Coronary artery (tissue), 2 donors: ENCODE data around the gene TM4SF4.

Experiments used
- DNase-seq: peaks from one replicate; pipeline ENCODE4 v3.0.0-alpha.2; 2017; ENCODE audit warnings: low spot score
- H3K27ac ChIP-seq, 2 donors: fragments of 200-600 bp; sonication (generic); one replicate each; pipeline ENCODE4 v1.5.1; 2016 to 2019
- H3K4me3 ChIP-seq: fragments of 200-600 bp; sonication (generic); 2 replicates; pipeline ENCODE4 v1.5.1; 2016; ENCODE audit warnings: mild to moderate bottlenecking, moderate library complexity
- TF ChIP-seq, protein P1 (sequence below): fragments of 200-600 bp; sonication (generic); IDR thresholded peaks from one replicate; pipeline ENCODE4 v1.5.1; 2019; ENCODE audit warnings: antibody characterized with exemption

The TM4SF4 gene

GRCh38 chr3:149510480-149510879, 36.0 kb downstream of the TM4SF4 start:
- Histone ChIP-seq H3K4me3 (no peak overlapping the region), H3K27ac (no peak overlapping the region)
- DNase-seq = no peak
- TF ChIP-seq, protein P1, sequence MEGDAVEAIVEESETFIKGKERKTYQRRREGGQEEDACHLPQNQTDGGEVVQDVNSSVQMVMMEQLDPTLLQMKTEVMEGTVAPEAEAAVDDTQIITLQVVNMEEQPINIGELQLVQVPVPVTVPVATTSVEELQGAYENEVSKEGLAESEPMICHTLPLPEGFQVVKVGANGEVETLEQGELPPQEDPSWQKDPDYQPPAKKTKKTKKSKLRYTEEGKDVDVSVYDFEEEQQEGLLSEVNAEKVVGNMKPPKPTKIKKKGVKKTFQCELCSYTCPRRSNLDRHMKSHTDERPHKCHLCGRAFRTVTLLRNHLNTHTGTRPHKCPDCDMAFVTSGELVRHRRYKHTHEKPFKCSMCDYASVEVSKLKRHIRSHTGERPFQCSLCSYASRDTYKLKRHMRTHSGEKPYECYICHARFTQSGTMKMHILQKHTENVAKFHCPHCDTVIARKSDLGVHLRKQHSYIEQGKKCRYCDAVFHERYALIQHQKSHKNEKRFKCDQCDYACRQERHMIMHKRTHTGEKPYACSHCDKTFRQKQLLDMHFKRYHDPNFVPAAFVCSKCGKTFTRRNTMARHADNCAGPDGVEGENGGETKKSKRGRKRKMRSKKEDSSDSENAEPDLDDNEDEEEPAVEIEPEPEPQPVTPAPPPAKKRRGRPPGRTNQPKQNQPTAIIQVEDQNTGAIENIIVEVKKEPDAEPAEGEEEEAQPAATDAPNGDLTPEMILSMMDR = no peak

DNA sequence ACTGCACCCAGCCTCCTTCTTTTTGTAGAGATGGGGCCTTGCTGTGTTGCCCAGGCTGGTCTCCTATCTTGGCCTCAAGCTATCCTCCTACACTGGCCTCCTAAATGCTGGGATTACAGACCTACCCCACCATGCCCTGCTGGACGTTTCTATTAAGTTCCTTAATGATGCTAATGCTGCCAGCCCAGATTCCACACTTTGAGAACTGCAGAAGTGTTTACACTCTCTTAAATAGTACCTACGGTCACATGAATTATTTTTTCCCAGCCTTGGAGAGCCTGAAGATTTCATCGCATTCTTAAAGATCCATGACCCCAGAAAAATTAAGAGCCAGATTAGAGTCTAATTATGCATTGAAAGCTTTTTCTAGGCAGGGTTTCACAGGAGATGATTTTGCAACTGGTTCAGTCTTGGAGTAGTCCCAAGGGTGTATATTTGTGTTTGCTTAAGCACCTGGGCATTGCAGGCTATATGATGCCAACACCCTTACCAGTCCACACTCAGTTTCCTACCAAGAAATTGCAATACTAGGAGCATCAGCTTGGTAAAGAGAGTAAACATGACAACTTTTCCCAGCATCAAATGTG, 36.6 kb downstream of the TM4SF4 start:
- H3K4me3 ChIP-seq = no peak overlapping the region
- H3K27ac ChIP-seq = no peak overlapping the region
- TF ChIP-seq, protein P1 = no peak
- DNase-seq = no peak

- no peak for DNase-seq
- Histone ChIP-seq H3K4me3 (peak overlapping the region; percentile 12), H3K27ac (no peak overlapping the region)
- TF ChIP-seq, protein P1 = peak; percentile 45
Measured at GRCh38 chr3:149512073-149512782, 37.7 kb downstream of the TM4SF4 start.

- no peak overlapping the region for H3K27ac ChIP-seq
- no peak for DNase-seq
Measured at GRCh38 chr3:149514471-149514870, 40.0 kb downstream of the TM4SF4 start.

GRCh38 chr3:149515249-149515648, 40.8 kb downstream of the TM4SF4 start:
- TF ChIP-seq, protein P1 = no peak
- no peak for DNase-seq
- H3K4me3 ChIP-seq = no peak overlapping the region
- H3K27ac ChIP-seq = no peak overlapping the region

More at GRCh38 chr3:149514471-149514870, 40.0 kb downstream of the TM4SF4 start:
- no peak overlapping the region for H3K4me3 ChIP-seq
- TF ChIP-seq, protein P1 = no peak

DNA sequence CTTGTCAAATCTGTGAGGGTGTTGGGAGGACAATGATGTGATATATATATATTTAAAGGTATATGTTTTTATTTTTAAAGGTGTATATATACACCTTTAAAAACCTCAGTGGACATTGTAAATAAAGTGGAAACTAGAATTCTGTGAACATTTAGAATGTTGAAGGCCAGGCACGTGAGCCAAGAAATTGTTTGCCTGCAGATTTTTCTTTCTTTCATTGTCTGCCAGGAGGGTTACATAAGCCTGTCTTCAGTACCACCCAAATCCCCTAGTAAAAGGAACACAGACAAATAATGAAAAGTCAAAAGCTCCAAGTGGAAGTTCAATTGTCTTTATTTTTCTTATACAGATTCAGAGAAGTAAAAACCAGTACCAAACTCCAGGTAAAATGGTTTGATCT, 42.4 kb downstream of the TM4SF4 start:
- no peak overlapping the region for H3K4me3 ChIP-seq
- no peak for DNase-seq
- H3K27ac ChIP-seq = no peak overlapping the region
- TF ChIP-seq, protein P1 = no peak

GRCh38 chr3:149519912-149520311, 45.4 kb downstream of the TM4SF4 start:
- H3K27ac ChIP-seq = no peak overlapping the region

More at GRCh38 chr3:149519912-149520311, 45.4 kb downstream of the TM4SF4 start:
- TF ChIP-seq, protein P1 = no peak
- H3K4me3 ChIP-seq = no peak overlapping the region
- DNase-seq = no peak
